GM19397 (cell line): ENCODE measurements around the gene NRN1.

ENCODE experiments used
- ATAC-seq: cut with Tn5 transposase; IDR thresholded peaks from one replicate; pipeline ENCODE4 v1.9.1; 2021; ENCODE audit warnings: mild to moderate bottlenecking, moderate library complexity; ENCODE audit not compliant: unreplicated experiment

NRN1 gene

DNA sequence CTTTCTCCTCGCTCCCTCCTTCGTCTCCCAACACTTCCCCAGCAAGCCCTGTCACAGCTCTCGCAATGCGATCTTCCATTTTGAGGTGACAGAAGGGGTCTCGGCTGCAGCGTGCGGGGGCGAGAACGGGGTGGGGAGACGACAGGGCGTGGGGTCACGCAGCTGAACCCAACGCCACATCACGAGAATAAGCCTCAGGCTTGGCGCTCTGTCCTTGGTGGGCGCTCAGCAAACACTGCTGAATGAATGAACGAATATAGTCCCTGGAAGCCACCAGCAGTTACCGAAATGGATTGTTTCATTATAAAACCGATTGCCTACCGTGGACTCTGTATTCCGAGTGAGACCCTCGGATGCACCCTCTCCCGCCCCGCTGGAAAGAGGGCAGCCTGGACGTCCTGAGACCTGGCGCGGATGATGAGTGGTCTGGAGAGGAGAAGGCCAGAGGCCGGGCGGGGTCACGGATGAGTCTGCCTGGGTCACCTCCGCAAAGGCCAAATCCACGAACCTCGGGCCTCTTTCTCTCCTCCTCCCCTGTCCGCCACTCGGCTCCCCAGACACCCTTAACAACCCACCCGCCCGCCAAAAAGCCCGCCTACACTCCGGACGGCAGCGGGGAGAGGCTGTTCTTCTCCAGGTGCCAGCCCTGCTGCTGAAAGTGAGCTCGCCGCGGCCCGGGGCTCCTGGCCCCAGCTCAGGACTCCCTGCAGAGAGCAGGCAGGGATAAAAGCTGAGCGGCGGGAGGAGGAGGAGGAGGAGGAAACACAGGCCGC is 3.7 kb downstream of the NRN1 start:
- no peak for ATAC-seq

DNA sequence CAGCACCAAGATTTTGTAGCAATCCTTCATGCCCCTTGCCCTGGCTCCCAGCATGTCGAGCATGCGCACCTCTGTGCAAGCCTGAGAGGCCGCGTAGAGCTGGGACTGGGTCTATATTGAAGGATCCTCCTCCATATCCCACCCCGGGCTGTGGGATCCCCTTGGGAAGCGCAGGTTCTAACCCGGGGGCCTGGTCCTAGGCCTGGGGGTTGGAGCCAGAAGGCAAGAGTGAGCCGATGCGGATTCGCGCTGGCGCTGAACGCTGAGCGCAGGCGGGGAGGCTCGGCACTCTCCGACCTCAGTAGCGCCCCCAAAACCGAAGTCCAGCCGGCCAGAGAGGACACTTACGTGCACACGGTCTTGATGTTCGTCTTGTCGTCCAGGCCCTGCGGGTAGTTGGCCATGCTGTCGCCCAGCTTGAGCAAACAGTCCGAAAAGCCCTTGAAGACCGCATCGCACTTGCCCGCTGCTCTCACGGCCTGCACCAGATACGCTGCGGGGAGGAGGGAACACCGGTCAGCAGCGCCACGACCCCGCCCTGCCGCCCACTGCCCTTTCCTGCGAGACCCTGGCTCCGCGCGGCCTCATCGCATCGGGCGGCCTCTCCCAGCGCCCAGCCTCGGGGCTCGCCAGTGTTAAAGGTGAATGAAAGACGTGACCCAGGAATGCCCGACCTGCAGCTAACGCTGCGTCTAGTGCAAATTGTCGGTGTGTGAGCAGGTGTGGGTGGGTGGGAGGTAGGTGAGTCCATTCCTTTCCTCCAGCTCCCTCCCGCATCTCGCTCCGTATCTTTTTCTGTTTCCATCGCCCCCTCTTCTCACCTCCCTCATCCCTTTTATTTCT is 4.5 kb downstream of the NRN1 start:
- ATAC-seq, result no peak

- ATAC-seq, result no peak
Measured at GRCh38 chr6:6001443-6001842, 5.3 kb downstream of the NRN1 start.

- ATAC-seq, result no peak
Measured at GRCh38 chr6:5999688-6000608, 6.8 kb downstream of the NRN1 start.

- no peak for ATAC-seq
Measured at GRCh38 chr6:5998711-5999687, 7.7 kb downstream of the NRN1 start.

- no peak for ATAC-seq
Measured at GRCh38 chr6:5998236-5998635, 8.5 kb downstream of the NRN1 start.

DNA sequence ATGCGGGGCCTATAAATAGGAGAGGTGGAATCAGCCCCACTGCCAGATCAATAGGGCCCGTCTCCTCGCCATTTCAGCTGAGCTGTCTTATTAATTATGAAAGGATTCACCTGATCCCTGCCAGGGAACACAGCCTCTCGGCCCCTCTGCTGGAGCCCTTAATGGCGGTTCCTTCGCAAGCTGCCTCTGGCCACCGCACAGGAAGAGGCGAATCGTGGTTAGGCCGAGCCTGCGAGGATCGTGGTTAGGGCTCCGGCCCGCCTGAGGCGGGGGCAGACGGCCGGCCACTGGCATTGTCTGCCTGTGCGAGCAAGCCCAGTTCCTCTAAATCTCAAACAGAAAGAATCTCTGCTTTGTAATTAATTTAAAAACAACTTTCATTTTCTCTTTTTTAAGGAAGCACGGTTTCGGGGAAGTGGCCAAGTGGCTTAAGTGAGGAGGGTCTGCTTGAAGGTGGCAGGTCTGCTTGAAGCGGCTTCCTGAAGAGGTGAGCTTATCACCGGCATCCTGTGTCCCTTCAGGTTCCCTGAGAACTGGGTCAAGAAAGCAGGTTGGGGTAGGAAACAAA is 9.2 kb downstream of the NRN1 start:
- ATAC-seq, result no peak

- no peak for ATAC-seq
Measured at GRCh38 chr6:5996714-5997419, 9.9 kb downstream of the NRN1 start.

- no peak for ATAC-seq
Measured at GRCh38 chr6:5995949-5996713, 10.6 kb downstream of the NRN1 start.

GRCh38 chr6:5995658-5995948 is 11.1 kb downstream of the NRN1 start:
- ATAC-seq, result no peak

DNA sequence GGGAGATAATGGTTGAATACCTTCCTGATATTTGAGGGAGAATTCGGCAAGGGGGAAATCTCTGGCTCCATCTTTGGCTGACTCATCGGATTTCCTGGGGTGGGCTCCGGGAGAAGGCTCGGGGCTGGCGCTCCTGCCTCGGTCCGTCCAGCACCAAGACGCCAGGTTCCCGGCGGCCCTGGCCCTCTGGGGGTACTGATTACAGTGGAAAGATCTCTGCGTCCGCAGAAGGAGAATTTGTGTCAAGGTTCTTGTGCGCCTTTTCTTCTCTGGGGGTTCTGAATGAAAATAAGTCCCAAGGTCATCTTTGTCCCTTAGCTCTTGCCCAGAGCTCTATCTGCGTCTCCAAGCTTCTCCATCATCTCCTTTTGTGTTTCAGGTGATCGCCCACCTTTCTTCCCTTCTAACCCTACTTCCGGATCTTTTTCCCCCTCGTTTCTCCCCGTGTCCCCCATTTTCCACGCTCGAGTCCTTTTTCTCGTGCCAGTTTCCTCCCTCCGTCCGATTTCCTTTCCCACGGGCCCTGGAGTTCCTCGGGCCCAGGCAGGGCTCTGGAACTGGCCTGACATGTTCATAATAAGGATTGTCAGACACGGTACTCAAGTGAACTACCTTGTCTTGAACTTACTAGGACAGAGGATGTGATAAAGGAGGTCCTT is 11.6 kb downstream of the NRN1 start:
- no peak for ATAC-seq

- no peak for ATAC-seq
Measured at GRCh38 chr6:5994234-5994998, 12.3 kb downstream of the NRN1 start.

DNA sequence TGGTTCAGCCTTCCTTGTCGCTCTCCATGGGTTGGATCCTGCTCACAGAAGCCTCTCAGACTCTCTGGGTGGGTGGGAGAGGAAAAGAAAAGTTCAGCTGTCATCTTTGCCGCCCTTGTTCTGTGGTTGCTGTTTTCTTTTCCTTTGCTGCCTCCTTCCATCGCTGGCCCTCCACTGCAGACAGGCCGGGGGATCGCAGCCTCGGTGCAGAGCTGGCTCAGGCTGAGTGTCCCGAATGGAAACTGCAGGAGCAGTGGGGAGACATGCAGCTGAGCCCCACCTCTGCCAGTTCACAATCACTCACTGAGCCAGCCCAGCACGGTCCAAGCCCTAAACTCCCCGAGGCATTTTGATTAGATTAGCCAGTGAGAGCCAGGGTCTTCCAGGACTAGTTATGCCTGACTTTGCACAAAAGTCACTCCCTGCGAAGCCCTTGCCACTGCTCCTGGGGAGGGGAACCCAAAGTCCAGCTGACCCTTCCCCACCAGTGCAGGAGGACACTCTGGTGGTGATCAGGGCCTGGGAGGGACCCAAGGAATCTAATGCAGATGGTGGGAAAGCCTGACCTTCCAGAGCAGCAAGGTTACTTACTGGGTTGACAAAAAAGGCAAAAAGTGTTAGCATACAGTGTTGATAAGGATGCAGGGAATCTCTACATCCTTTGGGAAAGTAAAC is 14.0 kb downstream of the NRN1 start:
- no peak for ATAC-seq

DNA sequence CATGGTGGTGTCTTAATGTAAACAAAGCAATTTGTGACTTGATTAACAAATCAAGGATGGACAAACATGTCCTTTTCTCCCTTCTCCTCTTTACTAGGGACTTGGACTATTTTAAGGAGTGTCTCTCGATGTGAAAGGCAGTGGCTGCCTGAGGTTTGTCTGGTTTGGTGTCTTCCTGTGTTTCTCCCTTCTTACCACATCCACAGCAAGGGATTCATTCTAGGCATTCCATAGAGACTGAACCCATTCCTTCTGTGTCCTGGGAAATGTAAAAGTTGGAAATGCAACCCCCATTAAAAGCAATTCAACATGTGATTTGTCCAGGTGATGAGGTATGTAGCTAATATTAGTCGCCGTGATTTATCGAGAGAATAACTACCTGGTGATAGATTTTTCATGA is 15.9 kb downstream of the NRN1 start:
- ATAC-seq, result no peak

GRCh38 chr6:5989141-5989723 is 17.5 kb downstream of the NRN1 start:
- no peak for ATAC-seq

DNA sequence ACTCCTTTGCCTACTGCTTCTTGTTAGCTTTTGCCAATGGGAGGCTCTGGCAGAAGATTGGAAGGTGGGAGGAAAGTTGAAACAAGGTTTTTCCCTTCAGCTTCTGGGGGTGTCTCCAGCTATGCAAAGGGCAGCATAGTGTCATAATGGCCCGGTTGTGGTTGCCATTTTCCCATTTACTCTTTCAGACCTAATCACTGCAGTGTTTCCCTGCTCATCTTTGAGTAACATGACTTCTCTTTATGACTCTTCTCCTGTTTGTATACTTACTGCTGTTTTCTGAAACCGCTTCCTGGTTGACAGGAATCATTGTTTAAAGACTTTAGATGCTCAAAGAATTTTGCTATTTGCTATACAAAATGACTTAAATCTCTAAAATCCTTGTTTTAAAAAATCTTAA is 19.9 kb downstream of the NRN1 start:
- ATAC-seq, result no peak
